GM18517 (cell line): ENCODE results near the gene TTLL5.
A peak's percentile ranks its signal among the peaks of the same experiment; 100 is the strongest.

Experiments used
- ATAC-seq: cut with Tn5 transposase; IDR thresholded peaks from one replicate; pipeline ENCODE4 v1.9.1; 2021; ENCODE audit warnings: mild to moderate bottlenecking, moderate library complexity; ENCODE audit not compliant: unreplicated experiment

Gene TTLL5

GRCh38 chr14:75944607-75945241 is 283.7 kb downstream of the TTLL5 start:
- no peak for ATAC-seq

GRCh38 chr14:75946785-75947184 is 285.7 kb downstream of the TTLL5 start:
- ATAC-seq = no peak

- no peak for ATAC-seq
Measured at GRCh38 chr14:75952489-75952888, 291.4 kb downstream of the TTLL5 start.

- no peak for ATAC-seq
Measured at GRCh38 chr14:75959031-75959430, 298.0 kb downstream of the TTLL5 start.

- ATAC-seq = no peak
Measured at GRCh38 chr14:75960231-75960630, 299.2 kb downstream of the TTLL5 start.

- no peak for ATAC-seq
Measured at GRCh38 chr14:75961662-75962061, 300.6 kb downstream of the TTLL5 start.

- ATAC-seq = no peak
Measured at GRCh38 chr14:75967866-75968265, 306.8 kb downstream of the TTLL5 start.

GRCh38 chr14:75968456-75968855 is 307.4 kb downstream of the TTLL5 start:
- ATAC-seq = no peak

- ATAC-seq = no peak
Measured at GRCh38 chr14:75969126-75969525, 308.1 kb downstream of the TTLL5 start.

GRCh38 chr14:75969891-75970290 is 308.8 kb downstream of the TTLL5 start:
- ATAC-seq = no peak

- no peak for ATAC-seq
Measured at GRCh38 chr14:75970989-75971388, 309.9 kb downstream of the TTLL5 start.

GRCh38 chr14:75971509-75971908 is 310.5 kb downstream of the TTLL5 start:
- no peak for ATAC-seq

- no peak for ATAC-seq
Measured at GRCh38 chr14:75972801-75973421, 311.9 kb downstream of the TTLL5 start.

GRCh38 chr14:75976826-75977581 is 316.0 kb downstream of the TTLL5 start:
- ATAC-seq = no peak

GRCh38 chr14:75977582-75977943 is 316.5 kb downstream of the TTLL5 start:
- no peak for ATAC-seq

GRCh38 chr14:75978249-75978731 is 317.2 kb downstream of the TTLL5 start:
- no peak for ATAC-seq

- ATAC-seq = no peak
Measured at GRCh38 chr14:75979071-75979571, 318.1 kb downstream of the TTLL5 start.

GRCh38 chr14:75979648-75980565 is 318.9 kb downstream of the TTLL5 start:
- ATAC-seq = no peak

- no peak for ATAC-seq
Measured at GRCh38 chr14:75980856-75981255, 319.8 kb downstream of the TTLL5 start.

- peak; percentile 60 for ATAC-seq
Measured at GRCh38 chr14:75981426-75982265, 320.6 kb downstream of the TTLL5 start, which contains the start of gene TGFB3. Gene TGFB3, minus strand, starts transcription at chr14:75981995. Its CDS starts 1,102 bp downstream, at chr14:75980893.
